Measurements from ENCODE around the gene ABL1. TPM values are rescaled to one million over a fixed set of nuclear protein-coding genes. Genes with fewer than 3 reads are reported as not detected.
A peak's percentile ranks its signal among the peaks of the same experiment; 100 is the strongest.

Gene ABL1
- total RNA-seq, 4 donors from 2014 or later = 22.1 to 51.7 (median 27.1) TPM

- no peaks in the 10 kb centered on the region for H3K9me3 ChIP-seq
- no peak for DNase-seq
- H3K36me3 ChIP-seq = peaks cover 8 to 97% (median 38%) of the 10 kb centered on the region in 3 donors
- no peak for TF ChIP-seq CTCF (IDR thresholded peaks at IDR 0.05)
- TF ChIP-seq POLR2A (IDR thresholded peaks at IDR 0.05) = no peak
- H3K4me3 ChIP-seq = no peak overlapping the region
- intact Hi-C loops (cut with DNase I) = loop anchor here (10.0 kb wide), 1 partner anchor 73 kb away; no protein-coding TSS in a partner anchor
- no peaks in the 10 kb centered on the region for H3K27me3 ChIP-seq
- WGBS, 2 donors = 89 to 92% methylated on average over 15 of the region's 15 CpGs
- peaks cover 0 to 64% (median 7%) of the 10 kb centered on the region in 3 donors for H3K4me1 ChIP-seq
- H3K27ac ChIP-seq = peak overlapping the region in 3 of 4 donors; percentile 52 to 71 (median 66)
Observed at GRCh38 chr9:130872093-130872492, 37.0 kb downstream of the ABL1 start.

- H3K27me3 ChIP-seq = no peaks in the 10 kb centered on the region
- intact Hi-C loops (cut with DNase I) = loop anchor here (10.0 kb wide), 1 partner anchor 72 kb away; no protein-coding TSS in a partner anchor
- H3K36me3 ChIP-seq = peaks cover 8 to 98% (median 38%) of the 10 kb centered on the region in 3 donors
- H3K27ac ChIP-seq = peak overlapping the region in 3 of 4 donors; percentile 52 to 71 (median 66)
- DNase-seq = no peak
- H3K4me3 ChIP-seq = no peak overlapping the region
- peaks cover 0 to 60% (median 7%) of the 10 kb centered on the region in 3 donors for H3K4me1 ChIP-seq
- 73 to 97% methylated on average over 7 to 9 of the region's 9 CpGs for WGBS, 2 donors
- TF ChIP-seq CTCF (IDR thresholded peaks at IDR 0.05) = no peak
- no peak for TF ChIP-seq POLR2A (IDR thresholded peaks at IDR 0.05)
- H3K9me3 ChIP-seq = no peaks in the 10 kb centered on the region
Observed at GRCh38 chr9:130872508-130872907, 37.5 kb downstream of the ABL1 start.

- Histone ChIP-seq H3K36me3 (peaks cover 8 to 98% (median 39%) of the 10 kb centered on the region in 3 donors), H3K4me3 (no peak overlapping the region), H3K9me3 (no peaks in the 10 kb centered on the region), H3K4me1 (peaks cover 0 to 57% (median 7%) of the 10 kb centered on the region in 3 donors), H3K27ac (peak overlapping the region; percentile 0 to 71 (median 59)), H3K27me3 (no peaks in the 10 kb centered on the region)
- intact Hi-C loops (cut with DNase I) = loop anchor here (10.0 kb wide), 1 partner anchor 72 kb away; no protein-coding TSS in a partner anchor
- DNase-seq = no peak
- TF ChIP-seq POLR2A (IDR thresholded peaks at IDR 0.05) (no peak), CTCF (IDR thresholded peaks at IDR 0.05) (no peak)
- 74 to 87% methylated on average over 10 to 13 of the region's 15 CpGs for WGBS, 2 donors
Observed at GRCh38 chr9:130872912-130873503, 38.0 kb downstream of the ABL1 start.

GRCh38 chr9:130873966-130874365 lies 38.9 kb downstream of the ABL1 start:
- 88 to 93% methylated on average over 8 of the region's 8 CpGs for WGBS, 2 donors
- TF ChIP-seq POLR2A (IDR thresholded peaks at IDR 0.05) (no peak), CTCF (IDR thresholded peaks at IDR 0.05) (no peak)
- Histone ChIP-seq H3K4me3 (no peak overlapping the region), H3K27ac (peak overlapping the region; percentile 0 to 76 (median 62)), H3K36me3 (peaks cover 12 to 98% (median 48%) of the 10 kb centered on the region in 3 donors), H3K9me3 (no peaks in the 10 kb centered on the region), H3K4me1 (peaks cover 0 to 52% (median 7%) of the 10 kb centered on the region in 3 donors), H3K27me3 (no peaks in the 10 kb centered on the region)
- intact Hi-C loops (cut with DNase I) = loop anchor here (10.0 kb wide), 1 partner anchor 71 kb away; no protein-coding TSS in a partner anchor
- no peak for DNase-seq

- 88% methylated on average over 4 to 5 of the region's 5 CpGs for WGBS, 2 donors
- Histone ChIP-seq H3K27me3 (no peaks in the 10 kb centered on the region), H3K36me3 (peaks cover 14 to 98% (median 51%) of the 10 kb centered on the region in 3 donors), H3K4me3 (no peak overlapping the region), H3K9me3 (no peaks in the 10 kb centered on the region), H3K27ac (peak overlapping the region; percentile 0 to 76 (median 62)), H3K4me1 (peaks cover 0 to 45% (median 7%) of the 10 kb centered on the region in 3 donors)
- no peak for TF ChIP-seq CTCF (IDR thresholded peaks at IDR 0.05)
- no peak for TF ChIP-seq POLR2A (IDR thresholded peaks at IDR 0.05)
- intact Hi-C loops (cut with DNase I) = loop anchor here (10.0 kb wide), 1 partner anchor 70 kb away; no protein-coding TSS in a partner anchor
- DNase-seq = no peak
Observed at GRCh38 chr9:130874783-130875182, 39.7 kb downstream of the ABL1 start.

Measured in esophagus squamous epithelium (tissue), 5 donors.